GM19455 (cell line): ENCODE data around the gene SLC5A12.

Experiments
- ATAC-seq: cut with Tn5 transposase; IDR thresholded peaks from one replicate; pipeline ENCODE4 v1.9.1; 2021; ENCODE audit not compliant: unreplicated experiment

The SLC5A12 gene

DNA sequence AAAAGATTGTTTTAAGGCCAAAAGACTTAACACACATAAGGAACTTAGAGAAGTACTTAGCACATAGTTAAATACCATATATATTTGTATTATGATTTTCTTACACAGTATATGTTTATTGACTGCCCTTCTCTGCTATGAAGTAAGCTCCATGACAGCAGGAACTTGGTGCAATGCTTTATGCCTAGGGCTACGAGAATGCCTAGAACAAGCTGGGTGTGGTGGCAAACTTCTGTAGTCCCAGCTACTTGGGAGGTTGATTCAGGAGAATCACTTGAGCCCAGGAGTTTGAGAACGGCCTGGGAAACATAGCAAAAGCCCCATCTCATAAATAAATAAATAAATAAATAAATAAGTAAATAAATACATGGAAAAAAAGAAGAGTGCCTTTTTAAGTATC, 1.9 kb downstream of the SLC5A12 start:
- ATAC-seq: no peak

DNA sequence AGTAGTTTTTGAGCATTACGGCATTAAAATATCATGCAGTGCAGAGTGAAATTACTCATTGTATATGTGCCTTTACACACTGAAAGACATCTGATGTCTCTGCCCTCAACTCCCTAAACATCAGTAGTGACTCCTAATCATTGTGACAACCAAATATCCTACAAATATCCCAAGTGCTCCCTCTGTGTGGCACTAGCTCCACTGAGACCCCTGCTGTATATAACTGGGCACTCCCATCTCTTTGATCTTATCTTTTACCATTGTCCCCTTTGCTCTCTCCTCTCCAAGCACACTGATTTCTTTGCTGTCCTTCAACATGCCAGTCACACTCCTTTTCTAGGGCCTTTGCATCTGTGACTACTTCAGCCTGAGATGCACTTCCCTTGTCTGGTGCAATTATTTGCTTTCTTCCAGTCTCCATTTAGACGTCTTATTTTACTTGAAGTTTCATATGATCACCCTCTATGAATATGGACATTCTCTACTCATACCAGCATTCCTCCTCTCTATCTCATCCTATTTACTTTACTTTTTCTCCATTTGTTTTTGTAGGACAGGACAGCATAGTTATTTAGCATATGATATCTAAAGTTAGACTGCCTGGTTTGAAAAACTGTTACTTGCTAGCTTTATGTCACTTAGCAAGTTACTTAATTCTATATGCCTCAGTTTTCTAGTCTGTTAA, 2.4 kb downstream of the SLC5A12 start:
- no peak for ATAC-seq

DNA sequence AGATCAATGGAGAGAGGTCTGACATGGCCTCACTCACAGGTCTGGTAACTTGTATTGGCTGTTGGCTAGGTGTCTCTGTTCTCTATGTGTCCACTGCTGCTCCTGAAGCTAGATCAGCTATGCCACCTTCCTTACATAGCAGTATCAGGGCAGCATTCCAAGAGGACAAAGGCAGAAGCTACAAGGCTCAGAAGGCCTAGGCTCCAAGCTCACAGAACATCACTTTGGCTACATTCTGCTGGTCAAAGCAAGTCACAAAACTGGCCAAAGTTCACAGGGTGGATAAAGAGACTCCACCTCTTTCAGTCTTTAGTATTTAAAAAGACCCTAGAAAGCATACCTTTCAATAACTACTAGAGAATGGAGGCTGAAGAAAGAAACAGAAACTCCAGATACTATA, 4.1 kb downstream of the SLC5A12 start:
- ATAC-seq: no peak

DNA sequence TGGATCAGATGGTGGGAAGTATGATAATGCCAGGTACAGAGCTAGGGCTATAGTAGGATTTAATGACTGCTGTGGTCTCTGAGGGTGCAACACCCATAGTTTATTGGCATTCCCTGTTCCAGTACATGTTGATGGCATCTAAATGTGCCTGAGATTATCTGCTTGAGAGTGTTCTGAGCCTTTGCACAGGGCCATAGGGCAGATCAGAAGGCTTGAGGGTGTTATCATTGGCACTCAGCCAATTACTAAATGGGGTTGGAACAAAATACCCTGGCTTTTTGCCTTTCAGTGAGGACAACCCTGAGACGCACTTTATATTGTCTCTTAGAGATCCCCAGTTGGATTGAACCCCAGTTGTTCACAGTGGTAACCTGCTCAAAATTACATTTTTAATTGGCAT, 6.7 kb downstream of the SLC5A12 start:
- ATAC-seq: no peak

DNA sequence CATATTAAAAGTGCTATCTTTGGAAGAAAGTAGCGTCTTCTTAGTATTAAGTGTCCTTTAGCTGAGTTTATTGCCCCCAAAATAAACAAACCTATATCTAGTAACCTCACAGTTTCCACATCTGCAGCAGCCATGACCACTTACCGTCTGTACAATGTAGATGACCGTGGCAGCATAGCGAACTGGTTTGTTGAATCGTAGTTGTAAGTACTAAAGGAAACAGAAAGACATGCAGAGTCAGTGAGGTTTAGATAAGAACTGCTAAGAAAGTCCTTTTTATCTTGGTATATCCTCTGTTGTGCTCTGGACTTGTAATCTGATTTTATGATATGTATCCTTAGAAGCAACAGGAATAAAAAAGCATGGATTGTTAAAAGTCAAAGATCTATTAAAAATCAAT, 9.4 kb downstream of the SLC5A12 start:
- no peak for ATAC-seq

DNA sequence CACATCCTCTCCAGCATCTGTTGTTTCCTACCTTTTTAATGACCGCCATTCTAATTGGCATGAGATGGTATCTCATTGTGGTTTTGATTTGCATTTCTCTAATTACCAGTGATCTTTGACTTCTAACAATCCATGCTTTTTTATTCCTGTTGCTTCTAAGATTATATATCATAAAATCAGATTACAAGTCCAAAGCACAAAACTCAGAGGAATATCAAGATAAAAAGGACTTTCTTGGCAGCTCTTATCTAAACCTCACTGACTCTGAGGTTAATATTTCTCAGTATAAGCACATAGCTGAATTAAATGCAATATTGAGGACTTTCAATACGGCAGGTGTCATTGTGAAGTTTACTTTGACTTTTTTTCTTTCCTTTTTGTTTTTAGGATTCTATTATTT, 11.4 kb downstream of the SLC5A12 start:
- ATAC-seq: no peak

DNA sequence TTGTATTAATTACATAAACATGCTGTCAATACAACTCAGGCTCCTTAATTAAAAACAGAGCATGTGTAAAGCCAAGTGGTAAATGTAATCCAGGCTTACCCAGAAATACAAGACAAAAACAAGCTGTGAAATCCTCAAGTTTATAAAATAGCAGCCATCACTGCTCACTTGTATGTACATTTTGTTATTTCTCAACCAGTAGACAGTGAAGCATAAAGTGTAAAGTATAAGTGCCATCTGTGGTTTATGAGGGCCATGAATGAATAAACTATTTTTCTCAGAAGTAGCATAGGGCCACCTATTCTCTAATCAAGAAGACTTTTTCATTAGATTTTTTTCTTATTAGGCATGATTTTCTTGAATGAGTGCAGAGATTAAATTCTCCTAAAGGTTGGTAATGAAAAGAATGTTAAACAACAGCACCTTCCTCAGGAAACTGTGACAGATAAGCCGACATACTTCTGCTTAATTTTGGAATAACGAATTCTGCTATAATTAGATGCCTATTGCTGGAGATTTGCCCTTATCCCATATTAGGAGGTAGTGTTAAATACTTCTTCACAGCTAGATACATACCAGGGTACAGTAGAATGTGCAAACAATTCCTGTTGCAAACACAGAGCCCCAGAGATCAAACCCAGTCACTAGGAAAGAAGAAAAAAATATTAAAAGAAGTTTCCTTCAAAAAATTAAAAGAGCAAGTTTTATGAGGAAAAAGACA, 13.0 kb downstream of the SLC5A12 start:
- no peak for ATAC-seq

DNA sequence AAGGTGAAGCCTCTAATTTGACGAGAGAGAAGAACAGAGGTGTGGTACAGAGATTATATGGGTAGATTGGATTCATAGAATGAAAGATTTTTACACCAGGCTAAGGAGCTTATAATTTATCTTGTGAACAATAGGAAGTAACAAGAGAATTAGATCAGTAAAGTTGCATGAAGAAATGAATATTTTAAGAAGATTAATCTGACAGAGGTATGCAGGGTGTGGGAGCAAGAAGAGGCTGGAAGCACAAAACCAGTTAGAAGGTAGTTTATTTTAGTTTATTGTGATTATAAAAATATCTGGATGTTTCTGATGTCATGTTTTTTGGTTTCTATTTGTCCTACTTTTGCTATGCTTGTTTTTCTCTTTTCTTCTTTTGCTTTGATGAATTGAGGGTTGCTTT, 15.7 kb downstream of the SLC5A12 start:
- no peak for ATAC-seq

DNA sequence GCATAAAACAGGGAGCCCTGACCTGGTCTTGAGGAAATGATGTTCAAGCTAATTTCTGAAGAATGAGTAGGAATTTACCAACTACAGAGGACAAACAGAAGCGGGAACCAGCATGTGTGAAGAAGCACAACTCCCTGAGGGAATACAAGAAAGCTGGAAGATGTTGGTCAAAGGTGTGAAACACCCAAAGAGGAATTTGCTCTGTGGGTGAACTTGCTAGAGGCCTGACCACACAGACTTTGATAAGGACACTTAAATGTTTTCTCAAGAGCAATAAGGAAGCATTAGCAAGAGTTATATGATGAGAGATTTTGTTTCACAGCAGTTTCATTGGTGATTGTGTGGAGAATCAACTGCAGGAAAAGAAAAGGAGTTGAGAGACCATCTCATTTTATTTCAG, 17.6 kb downstream of the SLC5A12 start:
- ATAC-seq: no peak

DNA sequence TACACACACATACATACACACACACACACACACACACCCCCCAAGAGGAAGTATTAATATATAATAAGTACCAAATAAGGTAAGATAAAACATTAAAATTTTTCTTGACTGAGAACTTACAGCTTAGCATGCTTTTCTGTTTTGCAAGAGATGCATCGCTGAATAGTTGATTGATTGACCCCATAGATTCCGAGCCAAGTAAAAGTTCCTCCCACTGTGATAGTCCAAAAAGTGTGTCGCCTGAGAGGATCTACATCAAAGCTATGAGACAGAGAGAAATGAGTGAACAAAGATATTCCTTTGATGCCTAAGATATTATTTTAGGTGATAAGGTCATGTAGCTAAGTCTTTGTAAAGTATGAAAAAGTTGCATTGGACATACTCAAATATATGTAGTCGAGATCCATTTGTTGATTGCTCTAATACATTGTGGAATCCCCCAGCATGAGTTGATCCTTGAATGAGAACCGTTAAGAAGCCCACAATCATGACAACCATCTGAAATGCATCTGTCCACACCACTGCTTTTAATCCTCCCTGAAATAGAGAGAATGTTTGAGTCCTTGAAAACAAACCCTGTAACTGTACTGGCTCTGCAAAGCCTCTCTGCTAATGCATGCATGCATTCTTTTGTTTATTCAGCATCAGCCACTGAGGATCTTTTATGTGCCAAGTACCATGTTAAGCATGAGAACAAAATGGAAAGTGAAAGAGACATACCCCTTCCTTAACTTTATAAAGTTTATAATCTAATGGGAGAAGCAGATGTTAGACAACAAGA, 18.3 kb downstream of the SLC5A12 start:
- ATAC-seq: no peak

DNA sequence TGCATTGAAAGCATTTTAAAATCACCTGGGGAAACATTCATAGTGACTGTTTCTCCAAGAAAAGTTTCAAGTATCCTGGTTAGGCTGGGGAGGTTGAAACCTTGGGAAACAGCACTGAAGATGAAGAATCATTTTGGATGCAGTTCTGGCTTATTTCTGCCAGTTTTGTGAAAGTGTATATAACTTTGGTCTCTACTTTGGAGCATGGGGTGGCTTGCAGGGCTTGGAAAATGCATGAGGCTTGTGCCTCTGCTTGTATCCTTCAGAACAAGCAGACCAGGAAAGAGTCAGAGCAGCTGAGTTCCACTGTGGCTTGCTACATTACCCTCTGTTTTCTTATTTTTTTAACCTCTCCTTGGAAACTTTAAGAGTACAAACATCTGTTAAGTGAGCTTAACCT, 19.5 kb downstream of the SLC5A12 start:
- no peak for ATAC-seq

DNA sequence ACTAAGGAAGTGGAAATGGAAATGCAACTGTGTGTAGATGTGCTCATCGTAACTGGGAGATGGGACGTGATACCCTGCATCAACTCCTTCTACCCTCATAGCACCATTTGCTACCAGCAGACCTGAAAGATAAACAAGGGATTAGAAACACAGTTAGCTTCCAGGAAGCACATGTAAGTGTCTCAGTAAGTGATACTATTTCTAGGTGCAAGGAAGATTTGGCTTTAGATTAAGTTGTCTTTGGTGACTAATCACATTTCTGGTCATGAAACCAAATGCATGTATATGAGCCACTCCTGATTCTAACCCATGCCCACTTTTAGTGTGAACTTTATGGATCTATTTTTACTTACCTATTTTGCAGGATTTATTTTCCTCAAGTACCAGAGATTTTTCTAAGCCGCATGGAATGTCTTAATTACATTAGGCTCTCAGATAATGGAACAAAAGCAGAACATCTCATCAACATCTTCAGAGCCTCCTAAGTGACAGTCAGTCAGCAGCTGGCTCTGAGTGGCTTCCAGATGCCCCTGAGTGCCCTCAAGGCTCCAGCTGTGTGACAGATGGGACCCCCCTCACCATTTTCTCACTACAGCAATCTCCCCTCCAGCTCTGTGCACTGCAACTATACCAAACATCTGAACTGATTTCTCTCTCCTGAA, 21.2 kb downstream of the SLC5A12 start:
- no peak for ATAC-seq

DNA sequence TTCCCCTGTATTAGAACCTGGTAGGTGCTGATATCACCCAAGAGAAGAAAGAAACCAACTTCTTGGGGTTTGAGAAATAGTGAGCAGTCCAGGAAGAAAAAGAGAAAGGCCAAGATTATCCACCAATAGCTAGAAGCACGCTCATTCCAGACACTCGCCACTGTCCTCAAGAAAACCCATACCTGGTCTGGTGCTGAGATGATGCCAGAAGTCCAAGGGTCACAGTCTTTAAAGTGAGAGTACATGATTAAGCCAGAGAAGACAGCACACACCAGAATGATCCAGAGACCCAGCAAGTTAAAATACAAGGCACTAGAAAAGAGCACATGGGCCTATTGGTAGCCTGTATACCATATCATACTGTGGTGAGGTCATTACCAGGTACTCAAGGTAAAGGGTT, 23.6 kb downstream of the SLC5A12 start:
- ATAC-seq: no peak

DNA sequence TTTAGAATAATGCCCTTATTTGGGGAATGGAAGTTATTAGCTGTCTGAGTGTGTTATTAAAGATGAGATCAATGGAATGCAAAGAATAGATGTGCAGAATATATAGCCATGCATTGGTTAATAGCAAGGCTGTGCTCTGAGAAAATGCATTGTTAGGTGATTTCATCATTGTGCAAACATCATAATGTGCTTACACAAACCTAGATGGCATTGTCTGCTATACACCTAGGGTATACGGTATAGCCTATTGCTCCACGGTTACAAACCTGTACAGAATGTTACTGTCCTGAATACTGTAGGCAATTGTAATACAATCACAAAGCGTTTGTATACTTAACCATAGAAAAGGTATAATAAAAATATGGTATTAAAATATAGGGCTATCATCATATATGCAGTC, 25.5 kb downstream of the SLC5A12 start:
- no peak for ATAC-seq

DNA sequence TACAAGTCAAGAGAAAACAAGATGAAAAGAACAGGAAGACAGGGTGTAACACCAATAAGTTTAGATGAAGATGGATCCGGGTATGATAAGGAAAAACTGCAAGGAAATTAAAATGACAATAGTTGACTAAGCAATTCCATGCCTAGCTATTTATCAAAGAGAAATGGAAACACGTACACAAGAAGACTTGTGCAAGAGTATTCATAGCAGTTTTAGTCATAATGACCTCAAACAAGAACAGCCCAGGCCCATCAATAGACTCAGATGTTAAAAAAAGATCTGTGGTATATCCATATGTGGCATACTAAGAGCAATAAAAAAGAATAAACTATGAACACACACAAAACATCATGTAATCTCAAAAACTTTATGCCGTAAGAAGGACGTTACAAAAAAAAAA, 33.2 kb downstream of the SLC5A12 start:
- no peak for ATAC-seq

DNA sequence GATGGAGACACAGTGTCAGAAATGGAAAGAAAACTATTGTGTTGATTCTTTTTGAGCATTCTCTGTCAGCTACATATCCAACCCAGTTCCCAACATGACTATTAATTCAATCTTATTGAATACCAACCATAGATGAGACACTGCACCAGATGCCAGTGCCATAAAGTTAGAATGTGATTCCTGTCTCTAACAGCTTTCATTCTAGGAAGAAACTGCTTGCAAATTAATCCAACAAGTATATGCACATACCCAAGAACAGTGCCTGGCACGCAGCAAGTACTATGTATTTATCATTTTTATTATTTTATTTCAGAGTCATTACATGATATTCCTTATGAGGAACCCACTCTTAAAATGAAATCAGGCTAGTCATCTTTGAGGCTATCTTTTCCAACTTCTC, 34.5 kb downstream of the SLC5A12 start:
- no peak for ATAC-seq

DNA sequence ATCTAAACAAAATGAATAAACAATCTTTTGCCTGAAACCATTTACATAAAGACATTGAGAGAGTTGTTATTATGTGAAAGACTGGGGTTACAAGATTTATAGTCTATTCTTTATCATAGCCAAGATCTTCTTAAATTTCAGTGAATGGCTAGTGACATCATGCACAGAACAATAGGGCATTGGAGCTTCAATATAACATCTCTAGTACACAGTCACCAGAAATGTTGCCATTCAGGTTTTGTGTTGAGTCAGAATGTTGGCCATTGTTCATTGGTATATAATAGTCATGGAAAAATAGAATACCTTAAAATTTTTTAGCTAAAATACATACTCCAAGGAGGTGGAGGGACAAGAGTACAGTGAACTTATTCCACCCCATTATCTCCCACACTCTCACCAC, 44.3 kb downstream of the SLC5A12 start:
- ATAC-seq: no peak

DNA sequence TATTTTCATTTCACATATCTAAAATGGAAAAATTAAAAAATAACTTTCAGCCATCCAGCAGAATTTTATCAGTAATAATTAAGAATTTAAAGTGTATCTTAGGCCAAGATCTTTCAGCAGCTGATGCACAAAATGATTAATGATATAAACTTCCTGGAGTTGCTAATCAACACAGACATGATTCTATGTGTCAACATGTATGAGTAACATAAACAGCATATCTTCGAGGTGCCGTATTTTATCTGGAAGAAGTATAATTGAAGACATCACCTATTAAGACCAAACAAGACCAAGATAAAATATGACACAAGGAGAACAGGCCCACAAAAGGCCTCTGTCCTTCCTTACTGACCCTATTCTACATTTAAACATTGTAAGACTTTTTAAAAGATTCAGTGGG, 45.2 kb downstream of the SLC5A12 start:
- no peak for ATAC-seq

DNA sequence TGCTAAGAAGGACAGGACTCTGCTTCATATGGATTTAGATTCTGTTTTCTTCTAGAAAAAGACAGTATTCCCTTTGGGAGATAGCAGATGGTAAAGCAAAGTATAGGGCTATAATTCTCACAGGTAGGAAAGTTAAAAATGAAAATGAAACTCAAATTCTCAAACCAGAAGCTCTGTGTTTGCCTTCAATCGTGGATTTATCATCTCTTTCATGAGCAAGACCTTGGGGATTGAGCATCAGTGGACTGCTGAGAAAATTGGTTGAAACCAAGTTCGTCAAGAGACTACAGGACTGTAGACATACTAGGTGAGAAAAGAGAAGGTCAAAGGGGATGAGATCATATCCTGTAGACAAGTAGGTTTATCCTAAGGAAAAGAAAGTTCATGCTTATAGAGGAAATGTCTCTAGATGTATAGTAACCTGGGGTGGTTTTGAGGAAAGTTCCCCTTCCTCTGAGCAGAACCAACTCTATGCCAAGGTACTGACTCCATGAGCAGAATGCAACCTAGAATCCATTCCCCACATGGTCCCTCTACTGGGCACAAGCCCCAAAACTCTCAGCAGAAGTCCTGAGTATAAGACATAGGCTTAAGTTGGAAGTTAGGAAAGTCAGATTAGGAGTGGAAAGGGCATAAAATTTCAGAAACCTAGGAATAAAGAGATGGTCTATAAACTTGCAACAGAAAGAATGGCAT, 46.5 kb downstream of the SLC5A12 start:
- no peak for ATAC-seq

DNA sequence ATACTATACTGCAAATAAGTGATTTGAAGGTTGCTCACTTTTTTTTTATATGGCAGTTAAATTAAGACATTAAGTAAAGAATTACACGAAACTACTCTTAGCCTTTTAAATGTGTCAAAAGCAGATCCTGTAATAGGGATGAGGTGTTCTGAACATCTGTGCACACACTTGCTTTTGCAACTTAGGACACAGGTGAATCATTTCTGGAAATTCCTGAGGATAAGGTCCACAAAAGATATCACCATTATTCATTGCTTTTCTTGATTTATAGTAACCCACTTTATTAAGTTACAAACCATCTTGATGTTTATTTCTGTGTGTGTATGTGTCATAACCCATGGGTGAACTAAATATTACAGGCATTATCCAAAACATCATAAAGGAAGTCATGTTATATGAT, 55.9 kb downstream of the SLC5A12 start:
- ATAC-seq: no peak

DNA sequence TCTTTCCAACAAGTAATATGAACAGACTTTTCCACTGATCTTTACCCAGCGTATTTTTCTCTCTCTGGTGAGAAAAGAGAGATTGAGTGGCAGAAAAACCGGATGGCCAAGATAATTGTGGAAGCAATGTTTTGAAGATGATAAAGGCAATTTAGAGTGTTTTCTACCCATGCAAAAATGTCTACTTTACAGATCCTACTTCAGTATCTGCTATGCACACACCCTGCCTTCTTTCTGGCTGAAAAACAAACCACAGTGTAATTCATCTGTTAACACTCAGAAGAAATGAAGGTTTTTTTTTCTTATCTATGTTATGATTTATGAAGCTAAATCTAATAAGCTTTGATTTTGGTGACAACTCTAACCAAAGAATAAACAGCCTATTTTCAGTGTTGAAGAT, 56.8 kb downstream of the SLC5A12 start:
- no peak for ATAC-seq
